Astrocyte (in vitro differentiated cells and primary cell): Measurements from ENCODE around the gene ELN. TPM values are rescaled to one million over a fixed set of nuclear protein-coding genes. Genes with fewer than 3 reads are reported as not detected.

Experiments used
- DNase-seq: peaks from one replicate; pipeline ENCODE4 v3.0.0-alpha.2; 2010; ENCODE audit warnings: low read depth
- FAIRE-seq: peaks from 2 replicates; lab custom pipeline; 2011; peaks lifted over from hg19 to GRCh38; lab: Jason Lieb, UNC
- H2AFZ ChIP-seq: 2 replicates; pipeline ENCODE4 v1.6.0; 2012; ENCODE audit warnings: low read depth, low read length, inconsistent platforms
- H3K27ac ChIP-seq: 2 replicates; pipeline ENCODE4 v1.5.1; 2011; ENCODE audit warnings: low read depth, low read length, inconsistent platforms
- H3K27me3 ChIP-seq: 2 replicates; pipeline ENCODE4 v1.6.0; 2011; ENCODE audit warnings: low read length, inconsistent platforms; ENCODE audit not compliant: insufficient read depth
- H3K36me3 ChIP-seq: 2 replicates; pipeline ENCODE4 v1.5.1; 2011; ENCODE audit warnings: low read length, inconsistent platforms; ENCODE audit not compliant: insufficient read depth
- H3K4me1 ChIP-seq: 2 replicates; pipeline ENCODE4 v1.5.1; 2011; ENCODE audit warnings: low read length, inconsistent platforms; ENCODE audit not compliant: insufficient read depth
- H3K4me2 ChIP-seq: 2 replicates; pipeline ENCODE4 v1.6.0; 2012; ENCODE audit warnings: low read length, inconsistent platforms
- H3K4me3 ChIP-seq: 2 replicates; pipeline ENCODE4 v1.5.1; 2011; ENCODE audit warnings: low read depth, mild to moderate bottlenecking, low read length, inconsistent platforms; ENCODE audit not compliant: insufficient read depth
- H3K79me2 ChIP-seq: 2 replicates; pipeline ENCODE4 v1.6.0; 2012; ENCODE audit warnings: mild to moderate bottlenecking, low read length, inconsistent platforms; ENCODE audit not compliant: insufficient read depth
- H3K9ac ChIP-seq: 2 replicates; pipeline ENCODE4 v1.6.0; 2012; ENCODE audit warnings: mild to moderate bottlenecking, low read length, inconsistent platforms
- H3K9me3 ChIP-seq: 2 replicates; pipeline ENCODE4 v1.5.1; 2012; ENCODE audit warnings: low read depth, mild to moderate bottlenecking, low read length, inconsistent platforms; ENCODE audit not compliant: insufficient read depth
- H4K20me1 ChIP-seq: 2 replicates; pipeline ENCODE4 v1.6.0; 2012; ENCODE audit warnings: low read length, inconsistent platforms; ENCODE audit not compliant: insufficient read depth
- H3K27ac Mint-ChIP-seq: one replicate; pipeline ENCODE4 v1.8.0; 2021; ENCODE audit warnings: mild to moderate bottlenecking, mixed read lengths; ENCODE audit not compliant: unreplicated experiment
- H3K27me3 Mint-ChIP-seq: one replicate; pipeline ENCODE4 v1.8.0; 2021; ENCODE audit warnings: low read depth, mixed read lengths; ENCODE audit not compliant: unreplicated experiment
- H3K36me3 Mint-ChIP-seq: one replicate; pipeline ENCODE4 v1.8.0; 2021; ENCODE audit warnings: low read depth, mixed read lengths; ENCODE audit not compliant: unreplicated experiment
- H3K4me1 Mint-ChIP-seq: one replicate; pipeline ENCODE4 v1.8.0; 2021; ENCODE audit warnings: low read depth, mixed read lengths; ENCODE audit not compliant: unreplicated experiment
- H3K4me3 Mint-ChIP-seq: one replicate; pipeline ENCODE4 v1.8.0; 2021; ENCODE audit warnings: mild to moderate bottlenecking, moderate library complexity, mixed read lengths; ENCODE audit not compliant: unreplicated experiment
- H3K9me3 Mint-ChIP-seq: one replicate; pipeline ENCODE4 v1.8.0; 2021; ENCODE audit warnings: mild to moderate bottlenecking, mixed read lengths; ENCODE audit not compliant: unreplicated experiment
- EZH2 ChIP-seq: IDR thresholded peaks from 2 replicates; pipeline ENCODE4 v1.6.1; 2012; ENCODE audit warnings: mild to moderate bottlenecking, low read length, inconsistent platforms; ENCODE audit not compliant: insufficient read depth
- total RNA-seq: library from RNA; stranded (reverse); gene quantifications from 2 replicates; pipeline ENCODE4 v1.2.1, GENCODE V29; 2021
- TF ChIP-seq, protein P1 (sequence below): IDR thresholded peaks from 2 replicates; pipeline ENCODE4 v1.5.1; 2011; ENCODE audit warnings: low read depth, mild to moderate bottlenecking, inconsistent platforms, low read length, moderate library complexity; ENCODE audit not compliant: insufficient read depth

Gene ELN
- total RNA-seq, 1 donor from 2014 or later = 0.75 TPM

DNA sequence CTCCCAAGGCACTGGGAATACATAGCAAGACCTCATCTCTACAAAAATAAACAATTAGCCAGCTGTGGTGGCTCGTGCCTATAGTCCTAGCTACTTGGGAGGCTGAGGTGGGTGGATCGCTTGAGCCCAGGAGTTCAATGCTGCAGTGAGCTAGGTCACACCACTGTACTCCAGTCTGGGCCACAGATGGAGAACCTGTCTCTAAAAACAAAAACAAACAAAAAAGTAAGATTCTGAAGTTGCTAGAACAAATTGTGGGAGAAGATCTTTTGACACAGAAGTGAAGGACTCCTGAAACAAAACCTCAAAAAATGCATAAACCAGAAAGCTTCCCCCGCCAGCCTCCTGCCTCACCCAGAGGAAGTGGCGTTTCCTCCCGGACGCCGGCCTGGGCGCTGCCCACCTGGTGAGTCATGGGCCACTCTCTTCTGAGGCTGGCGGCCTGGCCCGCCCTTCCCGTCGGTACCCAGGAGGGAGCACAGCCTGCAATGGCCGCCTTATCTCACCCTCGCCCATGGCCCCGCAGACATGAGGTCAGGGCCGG is 25.4 kb upstream of the ELN start:
- DNase-seq = peak; percentile 81
- H3K4me1 ChIP-seq = peaks cover 26% of the 10 kb centered on the region
- peak overlapping the region; percentile 64 for H3K4me2 ChIP-seq
- peaks cover 26% of the 10 kb centered on the region for H3K27me3 Mint-ChIP-seq
- no peaks in the 10 kb centered on the region for H3K36me3 ChIP-seq
- no peaks in the 10 kb centered on the region for H3K36me3 Mint-ChIP-seq
- no peaks in the 10 kb centered on the region for H3K9me3 ChIP-seq
- no peaks in the 10 kb centered on the region for H3K9me3 Mint-ChIP-seq
- TF ChIP-seq EZH2 = no peak
- TF ChIP-seq, protein P1, sequence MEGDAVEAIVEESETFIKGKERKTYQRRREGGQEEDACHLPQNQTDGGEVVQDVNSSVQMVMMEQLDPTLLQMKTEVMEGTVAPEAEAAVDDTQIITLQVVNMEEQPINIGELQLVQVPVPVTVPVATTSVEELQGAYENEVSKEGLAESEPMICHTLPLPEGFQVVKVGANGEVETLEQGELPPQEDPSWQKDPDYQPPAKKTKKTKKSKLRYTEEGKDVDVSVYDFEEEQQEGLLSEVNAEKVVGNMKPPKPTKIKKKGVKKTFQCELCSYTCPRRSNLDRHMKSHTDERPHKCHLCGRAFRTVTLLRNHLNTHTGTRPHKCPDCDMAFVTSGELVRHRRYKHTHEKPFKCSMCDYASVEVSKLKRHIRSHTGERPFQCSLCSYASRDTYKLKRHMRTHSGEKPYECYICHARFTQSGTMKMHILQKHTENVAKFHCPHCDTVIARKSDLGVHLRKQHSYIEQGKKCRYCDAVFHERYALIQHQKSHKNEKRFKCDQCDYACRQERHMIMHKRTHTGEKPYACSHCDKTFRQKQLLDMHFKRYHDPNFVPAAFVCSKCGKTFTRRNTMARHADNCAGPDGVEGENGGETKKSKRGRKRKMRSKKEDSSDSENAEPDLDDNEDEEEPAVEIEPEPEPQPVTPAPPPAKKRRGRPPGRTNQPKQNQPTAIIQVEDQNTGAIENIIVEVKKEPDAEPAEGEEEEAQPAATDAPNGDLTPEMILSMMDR = no peak
- no peaks in the 10 kb centered on the region for H4K20me1 ChIP-seq
- no peaks in the 10 kb centered on the region for H3K27me3 ChIP-seq
- peaks cover 3% of the 10 kb centered on the region for H3K4me1 Mint-ChIP-seq
- H3K4me3 ChIP-seq = no peak overlapping the region
- FAIRE-seq = no peak
- no peak overlapping the region for H3K4me3 Mint-ChIP-seq
- H3K27ac Mint-ChIP-seq = no peak overlapping the region
- H3K79me2 ChIP-seq = no peaks in the 10 kb centered on the region
- peak overlapping the region; percentile 6 for H2AFZ ChIP-seq
- peak overlapping the region; percentile 61 for H3K9ac ChIP-seq
- peak overlapping the region; percentile 65 for H3K27ac ChIP-seq

DNA sequence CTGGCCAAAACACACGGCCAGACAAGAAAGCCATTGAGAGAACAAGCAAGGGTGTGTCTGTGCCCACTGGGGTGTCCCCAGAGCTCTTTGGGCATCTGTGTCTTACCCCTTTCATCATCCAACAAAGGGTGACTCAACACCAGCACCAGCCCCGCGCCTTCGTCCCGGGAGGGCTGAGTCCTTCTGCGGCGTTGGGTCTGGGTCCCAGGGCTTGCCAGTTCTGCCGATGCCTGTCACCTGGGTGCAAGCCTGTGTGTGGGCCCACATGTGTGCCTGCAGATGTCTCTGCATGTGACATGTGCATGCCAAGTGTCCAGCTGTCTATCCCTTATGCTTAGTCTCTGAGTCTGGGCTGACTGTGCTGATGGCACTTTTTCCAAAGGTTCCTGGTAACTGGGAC is 24.4 kb upstream of the ELN start:
- Mint-ChIP-seq H3K27ac (no peak overlapping the region), H3K4me1 (peaks cover 3% of the 10 kb centered on the region), H3K36me3 (no peaks in the 10 kb centered on the region), H3K9me3 (no peaks in the 10 kb centered on the region), H3K4me3 (no peak overlapping the region), H3K27me3 (peaks cover 28% of the 10 kb centered on the region)
- H4K20me1 ChIP-seq = no peaks in the 10 kb centered on the region
- H3K4me2 ChIP-seq = no peak overlapping the region
- peaks cover 26% of the 10 kb centered on the region for H3K4me1 ChIP-seq
- no peaks in the 10 kb centered on the region for H3K79me2 ChIP-seq
- no peaks in the 10 kb centered on the region for H3K27me3 ChIP-seq
- no peak for DNase-seq
- no peak overlapping the region for H3K4me3 ChIP-seq
- H3K9ac ChIP-seq = no peak overlapping the region
- no peak overlapping the region for H3K27ac ChIP-seq
- FAIRE-seq = no peak
- no peaks in the 10 kb centered on the region for H3K9me3 ChIP-seq
- no peak overlapping the region for H2AFZ ChIP-seq
- H3K36me3 ChIP-seq = no peaks in the 10 kb centered on the region
- TF ChIP-seq EZH2 = no peak
- TF ChIP-seq, protein P1 = no peak

DNA sequence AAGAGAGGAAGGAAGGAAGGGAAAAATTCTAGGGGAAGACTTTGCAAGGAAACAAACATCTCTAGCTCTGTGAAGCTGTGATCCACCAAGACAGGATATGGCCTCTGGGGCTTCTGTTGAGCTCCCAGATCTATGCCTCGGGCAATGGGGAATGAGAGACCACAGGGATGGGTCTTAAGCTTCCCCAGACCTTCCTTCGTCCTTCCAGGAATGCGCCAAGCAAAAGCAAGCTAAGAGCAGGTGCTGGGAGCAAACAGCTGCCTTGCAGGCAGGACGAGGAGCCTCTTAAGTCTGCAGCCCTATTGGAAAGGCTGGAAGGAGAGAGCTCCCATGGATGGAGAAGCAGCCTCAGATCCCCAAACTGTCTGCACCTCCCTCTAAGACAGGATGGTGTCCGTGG is 21.9 kb upstream of the ELN start:
- Histone ChIP-seq H3K9ac (no peak overlapping the region), H3K27me3 (no peaks in the 10 kb centered on the region), H3K4me3 (no peak overlapping the region), H4K20me1 (no peaks in the 10 kb centered on the region), H3K4me2 (no peak overlapping the region), H2AFZ (no peak overlapping the region), H3K36me3 (no peaks in the 10 kb centered on the region), H3K4me1 (peaks cover 32% of the 10 kb centered on the region), H3K79me2 (no peaks in the 10 kb centered on the region), H3K27ac (no peak overlapping the region), H3K9me3 (no peaks in the 10 kb centered on the region)
- peaks cover 1% of the 10 kb centered on the region for H3K4me1 Mint-ChIP-seq
- H3K27ac Mint-ChIP-seq = no peak overlapping the region
- TF ChIP-seq, protein P1 = no peak
- TF ChIP-seq EZH2 = no peak
- peaks cover 45% of the 10 kb centered on the region for H3K27me3 Mint-ChIP-seq
- no peaks in the 10 kb centered on the region for H3K9me3 Mint-ChIP-seq
- FAIRE-seq = no peak
- H3K36me3 Mint-ChIP-seq = no peaks in the 10 kb centered on the region
- DNase-seq = no peak
- H3K4me3 Mint-ChIP-seq = no peak overlapping the region
